ENCODE measurements around the gene SPAG9.

- no peak for TF ChIP-seq CTCF (conservative IDR thresholded peaks at IDR 0.05; ENCODE audit: low read depth in 2 of 2)
- TF ChIP-seq STAT1 (IDR thresholded peaks at IDR 0.05; ENCODE audit: unreplicated experiment), result no peak
Observed at GRCh38 chr17:51064061-51064735, 56.5 kb downstream of the SPAG9 start.
